Measurements from ENCODE around the gene GRK5. TPM values are rescaled to one million over a fixed set of nuclear protein-coding genes. Genes with fewer than 3 reads are reported as not detected.

GRK5 gene
- total and polyA plus RNA-seq, 2 donors from 2014 or later: 7.3 to 18.7 TPM

DNA sequence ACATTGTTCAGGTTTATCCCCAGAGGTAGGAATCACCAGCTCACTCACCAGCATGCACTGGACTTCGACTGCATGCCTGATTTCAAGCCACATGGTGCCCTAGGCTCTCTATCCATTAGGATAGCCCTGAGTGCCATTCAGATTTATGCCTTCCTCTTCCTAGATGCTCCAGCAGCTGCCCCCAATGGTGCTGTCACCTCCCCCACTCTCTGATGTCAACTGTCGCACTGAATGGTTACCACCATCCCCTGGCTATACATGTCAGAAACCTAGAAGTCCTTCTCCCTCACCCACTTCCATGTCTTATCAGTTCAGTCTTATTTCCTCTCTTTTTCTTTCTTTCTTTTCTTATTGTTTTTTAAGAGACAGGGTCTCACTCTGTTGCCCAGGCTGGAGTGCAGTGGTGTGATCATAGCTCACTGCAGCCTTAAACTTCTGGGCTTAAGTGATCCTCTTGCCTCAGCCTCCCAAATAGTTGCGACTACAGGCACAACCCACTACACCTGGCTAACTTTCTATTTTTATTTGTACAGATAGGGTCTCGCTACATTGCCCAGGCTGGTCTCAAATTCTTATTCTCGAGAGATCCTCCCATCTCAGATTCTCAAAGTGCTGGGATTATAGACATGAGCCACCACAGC lies 44.8 kb upstream of the GRK5 start:
- Histone ChIP-seq H3K27me3 (ENCODE audit: control insufficient read depth, insufficient read depth, low read length) (no peaks in the 10 kb centered on the region), H3K36me3 (ENCODE audit: control insufficient read depth in 2 of 3, insufficient read depth in 3 of 3, low read length in 3 of 3) (peaks cover 0 to 11% (median 10%) of the 10 kb centered on the region in 3 donors), H3K27ac (ENCODE audit: low read depth in 2 of 2, low read length in 2 of 2) (no peak overlapping the region), H3K4me1 (ENCODE audit: control insufficient read depth in 2 of 3, insufficient read depth in 2 of 3, low read depth in 1 of 3, low read length in 3 of 3) (peaks cover 6 to 15% (median 7%) of the 10 kb centered on the region in 3 donors), H3K9me3 (ENCODE audit: control insufficient read depth in 2 of 3, insufficient read depth in 1 of 3, low read length in 3 of 3) (no peaks in the 10 kb centered on the region), H3K9ac (ENCODE audit: low read length in 3 of 3) (no peak overlapping the region), H3K4me3 (ENCODE audit: low read length in 3 of 3) (no peak overlapping the region)
- intact Hi-C loops (cut with DNase I): no loop called here
- no peak for FAIRE-seq
- TF ChIP-seq, protein P1, sequence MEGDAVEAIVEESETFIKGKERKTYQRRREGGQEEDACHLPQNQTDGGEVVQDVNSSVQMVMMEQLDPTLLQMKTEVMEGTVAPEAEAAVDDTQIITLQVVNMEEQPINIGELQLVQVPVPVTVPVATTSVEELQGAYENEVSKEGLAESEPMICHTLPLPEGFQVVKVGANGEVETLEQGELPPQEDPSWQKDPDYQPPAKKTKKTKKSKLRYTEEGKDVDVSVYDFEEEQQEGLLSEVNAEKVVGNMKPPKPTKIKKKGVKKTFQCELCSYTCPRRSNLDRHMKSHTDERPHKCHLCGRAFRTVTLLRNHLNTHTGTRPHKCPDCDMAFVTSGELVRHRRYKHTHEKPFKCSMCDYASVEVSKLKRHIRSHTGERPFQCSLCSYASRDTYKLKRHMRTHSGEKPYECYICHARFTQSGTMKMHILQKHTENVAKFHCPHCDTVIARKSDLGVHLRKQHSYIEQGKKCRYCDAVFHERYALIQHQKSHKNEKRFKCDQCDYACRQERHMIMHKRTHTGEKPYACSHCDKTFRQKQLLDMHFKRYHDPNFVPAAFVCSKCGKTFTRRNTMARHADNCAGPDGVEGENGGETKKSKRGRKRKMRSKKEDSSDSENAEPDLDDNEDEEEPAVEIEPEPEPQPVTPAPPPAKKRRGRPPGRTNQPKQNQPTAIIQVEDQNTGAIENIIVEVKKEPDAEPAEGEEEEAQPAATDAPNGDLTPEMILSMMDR (IDR thresholded peaks at IDR 0.05; ENCODE audit: borderline replicate concordance, extremely low read depth, insufficient read depth): no peak
- DNase-seq: peak in 3 of 5 donors; percentile 27 to 55 (median 29)

GRCh38 chr10:119165171-119166117 lies 41.9 kb upstream of the GRK5 start, which contains the start of gene SFXN4:
SFXN4 (minus strand) TSS chr10:119165714; CDS start chr10:119165647, 67 bp downstream.
- no peaks in the 10 kb centered on the region for H3K27me3 ChIP-seq (ENCODE audit: control insufficient read depth, insufficient read depth, low read length)
- H3K4me3 ChIP-seq (ENCODE audit: low read length in 3 of 3): peak within 1 kb of the TSS; percentile 70 to 87 (median 82)
- no peaks in the 10 kb centered on the region for H3K9me3 ChIP-seq (ENCODE audit: control insufficient read depth in 2 of 3, insufficient read depth in 1 of 3, low read length in 3 of 3)
- peak; percentile 69 to 93 (median 79) for DNase-seq
- peak within 1 kb of the TSS; percentile 88 to 94 for H3K27ac ChIP-seq (ENCODE audit: low read depth in 2 of 2, low read length in 2 of 2)
- TF ChIP-seq, protein P1 (IDR thresholded peaks at IDR 0.05; ENCODE audit: borderline replicate concordance, extremely low read depth, insufficient read depth): peak; percentile 8
- peaks cover 5 to 14% (median 7%) of the 10 kb centered on the region in 3 donors for H3K36me3 ChIP-seq (ENCODE audit: control insufficient read depth in 2 of 3, insufficient read depth in 3 of 3, low read length in 3 of 3)
- H3K4me1 ChIP-seq (ENCODE audit: control insufficient read depth in 2 of 3, insufficient read depth in 2 of 3, low read depth in 1 of 3, low read length in 3 of 3): peaks cover 6 to 15% (median 7%) of the 10 kb centered on the region in 3 donors
- H3K9ac ChIP-seq (ENCODE audit: low read length in 3 of 3): peak within 1 kb of the TSS; percentile 55 to 98 (median 88)
- intact Hi-C loops (cut with DNase I): no loop called here
- FAIRE-seq: no peak

DNA sequence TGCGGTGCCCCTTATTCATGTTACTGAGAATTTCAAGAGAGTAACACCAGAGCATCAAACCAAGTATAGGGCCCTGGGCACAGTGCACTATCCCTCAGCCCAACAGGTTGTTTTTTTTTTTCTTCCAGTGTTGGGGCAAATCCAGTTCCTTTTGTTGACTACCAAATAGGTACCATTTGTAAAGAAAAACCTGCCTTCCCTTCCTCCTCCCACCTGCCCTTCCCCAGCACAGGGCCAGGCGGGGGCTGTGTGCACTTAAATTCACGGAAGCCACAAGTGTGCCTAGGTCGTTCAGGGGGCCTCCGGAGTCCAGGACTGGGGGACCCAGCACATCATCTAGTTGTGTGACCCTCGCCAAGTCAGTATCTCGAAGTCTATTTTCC lies 41.3 kb upstream of the GRK5 start:
- H3K27me3 ChIP-seq (ENCODE audit: control insufficient read depth, insufficient read depth, low read length): no peaks in the 10 kb centered on the region
- peaks cover 5 to 14% (median 7%) of the 10 kb centered on the region in 3 donors for H3K36me3 ChIP-seq (ENCODE audit: control insufficient read depth in 2 of 3, insufficient read depth in 3 of 3, low read length in 3 of 3)
- H3K9ac ChIP-seq (ENCODE audit: low read length in 3 of 3): peak overlapping the region; percentile 55 to 98 (median 88)
- no peaks in the 10 kb centered on the region for H3K9me3 ChIP-seq (ENCODE audit: control insufficient read depth in 2 of 3, insufficient read depth in 1 of 3, low read length in 3 of 3)
- DNase-seq: peak in 1 of 5 donors; percentile 5
- intact Hi-C loops (cut with DNase I): no loop called here
- no peak for FAIRE-seq
- peak overlapping the region; percentile 88 to 94 for H3K27ac ChIP-seq (ENCODE audit: low read depth in 2 of 2, low read length in 2 of 2)
- H3K4me1 ChIP-seq (ENCODE audit: control insufficient read depth in 2 of 3, insufficient read depth in 2 of 3, low read depth in 1 of 3, low read length in 3 of 3): peaks cover 6 to 15% (median 7%) of the 10 kb centered on the region in 3 donors
- peak overlapping the region; percentile 70 to 87 (median 82) for H3K4me3 ChIP-seq (ENCODE audit: low read length in 3 of 3)
- TF ChIP-seq, protein P1 (IDR thresholded peaks at IDR 0.05; ENCODE audit: borderline replicate concordance, extremely low read depth, insufficient read depth): no peak
